NCI-H1436 treated with DMSO at 0.1 percent for 48 hours (cell line): ENCODE results near the gene KCNH8.

ENCODE experiments used
- DNase-seq: peaks from one replicate; lab custom pipeline; 2025; lab: John Stamatoyannopoulos, UW

The KCNH8 gene

GRCh38 chr3:19365471-19365870 lies 217.2 kb downstream of the KCNH8 start:
- no peak for DNase-seq

GRCh38 chr3:19384868-19385267 lies 236.6 kb downstream of the KCNH8 start:
- DNase-seq = no peak

GRCh38 chr3:19392150-19392549 lies 243.8 kb downstream of the KCNH8 start:
- no peak for DNase-seq

- DNase-seq = no peak
Observed at GRCh38 chr3:19394946-19395345, 246.6 kb downstream of the KCNH8 start.

- DNase-seq = no peak
Observed at GRCh38 chr3:19396726-19397125, 248.4 kb downstream of the KCNH8 start.

- no peak for DNase-seq
Observed at GRCh38 chr3:19399356-19399755, 251.0 kb downstream of the KCNH8 start.

GRCh38 chr3:19399836-19400235 lies 251.5 kb downstream of the KCNH8 start:
- DNase-seq = no peak

GRCh38 chr3:19420159-19420558 lies 271.8 kb downstream of the KCNH8 start:
- no peak for DNase-seq

GRCh38 chr3:19425825-19426224 lies 277.5 kb downstream of the KCNH8 start:
- no peak for DNase-seq

- DNase-seq = no peak
Observed at GRCh38 chr3:19427422-19428149, 279.3 kb downstream of the KCNH8 start.

- no peak for DNase-seq
Observed at GRCh38 chr3:19428729-19429128, 280.4 kb downstream of the KCNH8 start.

GRCh38 chr3:19432669-19433068 lies 284.4 kb downstream of the KCNH8 start:
- no peak for DNase-seq

GRCh38 chr3:19436746-19437145 lies 288.4 kb downstream of the KCNH8 start:
- no peak for DNase-seq

- DNase-seq = no peak
Observed at GRCh38 chr3:19439944-19440343, 291.6 kb downstream of the KCNH8 start.

GRCh38 chr3:19446138-19446537 lies 297.8 kb downstream of the KCNH8 start:
- no peak for DNase-seq

GRCh38 chr3:19446687-19447086 lies 298.4 kb downstream of the KCNH8 start:
- no peak for DNase-seq

- DNase-seq = no peak
Observed at GRCh38 chr3:19455546-19455945, 307.2 kb downstream of the KCNH8 start.

- no peak for DNase-seq
Observed at GRCh38 chr3:19456738-19457137, 308.4 kb downstream of the KCNH8 start.

GRCh38 chr3:19457449-19457848 lies 309.1 kb downstream of the KCNH8 start:
- DNase-seq = no peak

- DNase-seq = no peak
Observed at GRCh38 chr3:19467761-19468160, 319.5 kb downstream of the KCNH8 start.

GRCh38 chr3:19471138-19471537 lies 322.8 kb downstream of the KCNH8 start:
- DNase-seq = no peak

- DNase-seq = no peak
Observed at GRCh38 chr3:19473971-19474580, 325.8 kb downstream of the KCNH8 start.

GRCh38 chr3:19476281-19476680 lies 328.0 kb downstream of the KCNH8 start:
- no peak for DNase-seq

- no peak for DNase-seq
Observed at GRCh38 chr3:19485267-19485666, 337.0 kb downstream of the KCNH8 start.
